HG02885 (cell line): ENCODE results near the gene TRIP10.
"Not testable (repeated sequence)": the region's sequence is repeated elsewhere in the genome, so short reads cannot be mapped to it uniquely, and the experiment has no call there.

Experiments used
- ATAC-seq: cut with Tn5 transposase; IDR thresholded peaks from one replicate; pipeline ENCODE4 v1.9.1; 2021; ENCODE audit warnings: mild to moderate bottlenecking; ENCODE audit not compliant: unreplicated experiment, poor library complexity

The TRIP10 gene, protein sequence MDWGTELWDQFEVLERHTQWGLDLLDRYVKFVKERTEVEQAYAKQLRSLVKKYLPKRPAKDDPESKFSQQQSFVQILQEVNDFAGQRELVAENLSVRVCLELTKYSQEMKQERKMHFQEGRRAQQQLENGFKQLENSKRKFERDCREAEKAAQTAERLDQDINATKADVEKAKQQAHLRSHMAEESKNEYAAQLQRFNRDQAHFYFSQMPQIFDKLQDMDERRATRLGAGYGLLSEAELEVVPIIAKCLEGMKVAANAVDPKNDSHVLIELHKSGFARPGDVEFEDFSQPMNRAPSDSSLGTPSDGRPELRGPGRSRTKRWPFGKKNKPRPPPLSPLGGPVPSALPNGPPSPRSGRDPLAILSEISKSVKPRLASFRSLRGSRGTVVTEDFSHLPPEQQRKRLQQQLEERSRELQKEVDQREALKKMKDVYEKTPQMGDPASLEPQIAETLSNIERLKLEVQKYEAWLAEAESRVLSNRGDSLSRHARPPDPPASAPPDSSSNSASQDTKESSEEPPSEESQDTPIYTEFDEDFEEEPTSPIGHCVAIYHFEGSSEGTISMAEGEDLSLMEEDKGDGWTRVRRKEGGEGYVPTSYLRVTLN

DNA sequence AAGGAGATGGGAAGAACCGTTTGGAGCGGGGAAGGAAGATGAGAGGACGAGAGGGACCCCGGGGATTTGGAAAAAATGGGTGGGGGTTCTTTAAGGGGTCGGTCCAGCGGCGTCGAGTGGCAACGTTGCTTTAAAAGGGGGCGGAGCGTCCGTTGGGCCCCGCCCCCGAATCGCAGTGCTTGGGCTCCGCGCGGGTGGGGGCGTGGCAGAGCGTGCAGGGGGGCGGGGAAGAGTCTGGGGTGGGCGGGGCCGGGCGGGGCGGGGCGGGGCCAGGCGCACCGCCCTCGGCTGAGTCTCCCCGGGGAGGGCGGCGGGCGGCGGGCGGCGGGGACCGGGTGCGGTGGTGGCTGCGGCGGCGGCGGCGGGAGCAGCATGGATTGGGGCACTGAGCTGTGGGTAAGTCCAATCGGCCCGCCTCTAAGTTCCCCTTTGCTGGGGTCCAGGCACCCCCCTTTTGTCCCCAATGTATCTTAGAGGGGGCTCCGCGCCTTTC, at the start of gene TRIP10:
TRIP10 (plus strand) TSS at position 291 of the 493 bp plus-strand sequence; CDS start at position 373, 82 bp downstream.
- ATAC-seq: no peak

GRCh38 chr19:6690160-6690885, 49.2 kb upstream of the TRIP10 start:
- ATAC-seq: no peak

DNA sequence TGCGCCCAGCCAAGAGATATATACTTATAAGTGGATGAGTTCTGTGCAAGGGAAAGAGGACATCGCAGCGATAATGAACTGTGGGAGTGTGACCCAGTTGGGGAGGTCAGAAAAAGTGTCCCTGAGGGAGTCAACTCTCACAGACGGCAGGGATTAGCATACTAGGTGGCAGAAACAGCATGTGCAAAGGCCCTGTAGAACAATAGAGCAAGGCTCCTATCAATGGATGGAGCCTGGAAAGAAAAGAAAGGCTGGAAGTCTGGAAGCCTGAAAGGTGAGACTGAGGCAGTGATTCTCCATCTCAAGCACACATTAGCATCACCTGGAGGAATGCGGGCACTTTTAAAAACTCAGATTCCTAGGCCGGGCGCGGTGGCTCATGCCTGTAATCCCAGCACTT, 48.1 kb upstream of the TRIP10 start:
- ATAC-seq: no peak

- ATAC-seq: no peak
These were observed 47.5 kb upstream of the TRIP10 start for GRCh38 chr19:6692027-6692426.

DNA sequence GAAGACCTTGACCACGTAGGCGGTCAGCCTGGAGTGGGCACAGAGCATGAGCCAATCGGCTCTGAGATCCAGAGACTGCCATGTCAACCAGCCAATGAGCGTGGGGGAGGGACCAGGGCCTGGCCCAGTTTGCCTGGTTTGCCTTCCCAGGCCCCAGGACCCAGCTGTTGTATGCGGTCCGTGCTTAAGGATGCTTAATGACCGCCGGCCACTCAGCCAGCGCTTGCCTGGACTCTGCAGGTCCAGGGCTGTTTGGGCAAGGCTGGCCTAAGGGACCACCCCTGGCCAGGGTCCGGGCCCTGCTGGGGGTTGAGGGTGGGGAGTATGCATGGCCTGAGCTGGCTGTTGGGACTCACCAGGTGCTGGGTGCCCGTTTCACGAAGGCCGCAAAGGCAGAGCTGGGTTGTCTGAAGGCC, 46.4 kb upstream of the TRIP10 start:
- no peak for ATAC-seq

- no peak for ATAC-seq
These were observed 45.8 kb upstream of the TRIP10 start for GRCh38 chr19:6693681-6694080.

DNA sequence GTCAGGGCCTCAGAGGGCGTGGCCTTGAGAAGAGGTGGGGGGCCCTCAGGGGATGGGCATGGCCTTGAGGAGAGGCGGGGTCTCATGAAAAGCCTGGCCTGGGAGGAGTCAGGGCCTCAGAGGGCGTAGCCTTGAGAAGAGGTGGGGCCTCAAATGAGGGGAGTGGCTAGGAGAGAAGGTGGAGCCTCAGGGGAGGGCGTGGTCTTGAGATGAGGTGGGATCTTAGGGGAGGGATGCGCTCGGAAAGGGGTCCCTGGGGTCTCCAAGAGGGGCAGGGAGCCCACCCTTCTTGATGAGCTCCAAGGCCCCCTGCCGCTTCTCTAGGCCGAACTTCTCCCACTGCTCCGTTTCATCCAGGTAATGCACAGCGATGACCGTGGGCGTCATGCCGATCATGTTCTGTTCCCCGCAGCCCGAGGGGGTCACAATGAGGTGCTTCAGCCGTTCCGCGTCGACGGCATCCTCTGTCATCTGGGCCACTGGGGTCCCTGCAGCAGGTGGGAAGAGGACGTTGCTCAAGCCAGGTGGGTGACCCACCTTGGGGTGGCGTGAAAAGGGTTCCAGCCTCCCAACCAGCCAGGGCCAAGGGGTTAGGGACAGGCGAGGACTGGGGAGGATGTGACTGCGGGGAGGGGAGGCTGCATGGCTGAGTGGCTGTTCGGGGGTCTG, 45.2 kb upstream of the TRIP10 start:
- ATAC-seq: no peak

DNA sequence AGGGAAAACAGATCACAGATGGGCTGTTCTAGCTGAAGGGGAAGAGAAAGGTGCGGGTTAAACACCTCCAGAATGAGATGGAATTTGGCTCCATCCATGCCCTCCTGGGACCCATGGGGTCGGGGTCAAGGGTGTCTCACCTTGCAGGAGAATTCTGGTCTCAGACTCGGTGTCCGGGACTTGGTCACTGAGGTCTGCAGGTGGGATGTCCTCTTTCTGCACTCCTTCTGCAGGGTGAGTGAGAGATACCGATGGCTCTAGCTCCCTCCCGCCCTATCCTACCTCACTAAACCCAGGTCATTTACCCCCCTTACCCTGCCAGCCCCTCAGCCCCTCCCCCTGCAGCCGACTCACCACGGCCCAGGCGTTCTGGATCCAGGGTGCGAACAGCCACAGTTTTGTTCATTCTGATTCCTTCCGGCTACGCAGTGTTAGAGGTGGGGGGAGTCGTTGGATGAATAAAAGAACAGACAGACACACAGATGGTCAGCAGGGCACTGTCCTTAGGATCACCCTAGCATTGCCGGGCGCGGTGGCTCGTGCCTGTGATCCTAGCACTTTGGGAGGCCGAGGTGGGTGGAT, 43.1 kb upstream of the TRIP10 start:
- ATAC-seq: no peak

DNA sequence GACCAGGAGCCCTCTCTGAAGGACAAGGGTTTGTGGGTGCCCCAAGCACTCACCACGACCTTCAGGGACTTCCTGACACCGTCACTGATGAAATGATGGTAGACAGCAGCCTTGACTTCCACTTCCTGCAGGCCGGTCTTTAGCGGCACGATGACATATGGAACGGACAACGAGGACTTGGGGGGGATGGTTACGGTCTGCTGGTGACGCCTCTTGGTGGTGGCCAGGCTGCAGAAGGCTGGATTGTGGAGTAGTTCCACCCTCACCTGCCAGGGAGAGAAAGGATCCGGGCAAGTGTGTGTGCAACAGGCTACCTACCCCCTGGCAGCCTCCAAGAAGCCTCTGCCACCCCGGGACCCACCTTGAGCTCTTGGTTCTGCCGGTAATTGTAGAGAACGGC, 42.2 kb upstream of the TRIP10 start:
- ATAC-seq: no peak

DNA sequence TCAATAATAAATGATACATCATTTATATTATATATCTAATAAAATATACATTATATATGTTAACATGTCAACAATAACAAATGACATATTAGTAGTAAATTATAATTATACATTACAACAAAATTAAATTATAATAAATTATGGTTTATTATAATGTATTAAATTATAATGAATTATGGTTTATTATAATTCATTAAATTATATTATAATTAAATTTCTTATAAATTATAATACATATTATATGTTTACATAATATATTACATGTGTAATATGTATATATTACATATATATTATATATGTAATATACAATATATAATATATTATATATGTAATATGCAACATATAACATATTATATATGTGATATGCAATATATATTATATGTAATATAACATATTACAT, 39.5 kb upstream of the TRIP10 start:
- ATAC-seq: no peak

DNA sequence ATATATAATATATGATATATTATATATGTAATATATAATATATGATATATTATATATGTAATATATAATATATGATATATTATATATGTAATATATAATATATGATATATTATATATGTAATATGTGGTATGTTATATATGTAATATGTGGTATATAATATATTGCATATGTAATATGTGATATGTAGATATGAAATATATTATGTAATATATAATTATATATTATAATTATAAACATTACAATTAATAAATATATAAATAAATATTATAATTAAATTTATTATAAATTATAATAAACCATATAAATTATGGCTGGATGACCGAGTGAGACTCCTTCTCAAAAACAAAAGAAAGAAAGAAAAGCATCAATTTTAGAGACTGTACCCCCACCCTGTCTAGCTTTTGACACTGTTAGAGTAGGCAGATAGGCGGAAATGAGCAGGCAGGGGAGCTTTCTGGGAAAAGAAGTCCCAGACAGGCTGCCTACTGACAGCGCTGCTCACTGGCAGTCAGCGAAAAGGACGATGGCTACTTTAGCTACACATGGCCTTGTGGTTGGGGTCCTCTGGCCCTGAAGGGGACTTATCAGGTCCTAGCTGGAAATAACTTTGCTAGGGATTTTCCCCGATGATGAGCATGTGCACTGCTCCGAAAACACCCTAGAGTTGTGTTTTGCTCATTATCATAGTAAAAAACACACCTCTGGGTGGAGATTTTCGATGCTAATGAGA, 38.7 kb upstream of the TRIP10 start:
- no peak for ATAC-seq

DNA sequence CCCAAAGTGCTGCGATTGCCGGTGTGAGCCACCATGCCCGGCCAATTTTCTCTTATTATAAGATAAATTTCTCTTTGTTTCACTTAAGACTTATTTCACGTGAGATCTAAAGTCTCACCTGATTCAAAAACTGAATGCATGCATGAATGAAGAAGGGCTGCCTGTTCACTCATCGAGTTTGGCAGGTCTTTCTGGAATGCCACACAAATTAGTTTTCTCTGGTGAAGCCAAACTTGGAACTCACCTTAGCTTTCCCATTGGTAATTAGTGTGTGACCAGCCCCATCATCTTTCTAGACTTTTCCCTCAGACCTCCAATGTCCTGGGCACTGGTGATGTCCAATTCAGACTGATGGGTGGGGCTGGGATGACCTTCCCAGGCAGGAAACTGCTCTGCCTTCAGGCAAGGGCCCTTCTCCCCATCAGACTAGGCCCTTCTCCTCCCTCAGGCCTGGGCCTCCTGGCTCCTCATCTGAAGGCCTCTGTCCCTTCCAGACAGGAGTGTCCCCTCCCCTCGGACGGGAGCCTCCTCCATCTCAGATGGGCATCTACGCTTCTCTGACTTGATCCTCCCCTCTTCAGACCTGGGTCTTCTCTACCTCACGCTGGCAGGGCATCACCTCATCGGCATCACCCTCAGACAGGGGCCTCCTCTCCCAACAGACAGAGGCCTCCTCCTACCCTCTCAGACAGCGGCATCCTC, 33.4 kb upstream of the TRIP10 start:
- ATAC-seq: no peak

DNA sequence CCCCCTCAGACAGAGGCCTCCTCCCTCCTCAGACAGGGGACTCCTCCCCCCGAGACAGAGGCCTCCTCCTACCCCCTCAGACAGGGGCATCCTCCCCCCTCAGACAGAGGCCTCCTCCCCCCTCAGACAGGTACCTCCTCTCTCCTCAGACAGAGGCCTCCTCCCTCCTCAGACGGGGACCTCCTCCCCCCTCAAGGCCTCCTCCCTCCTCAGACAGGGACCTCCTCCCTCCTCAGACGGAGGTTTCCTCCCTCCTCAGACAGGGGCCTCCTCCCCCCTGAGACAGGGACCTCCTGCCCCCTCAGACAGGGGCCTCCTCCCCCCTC, 32.9 kb upstream of the TRIP10 start:
- no peak for ATAC-seq

- ATAC-seq: no peak
These were observed 32.3 kb upstream of the TRIP10 start for GRCh38 chr19:6707011-6707657.

DNA sequence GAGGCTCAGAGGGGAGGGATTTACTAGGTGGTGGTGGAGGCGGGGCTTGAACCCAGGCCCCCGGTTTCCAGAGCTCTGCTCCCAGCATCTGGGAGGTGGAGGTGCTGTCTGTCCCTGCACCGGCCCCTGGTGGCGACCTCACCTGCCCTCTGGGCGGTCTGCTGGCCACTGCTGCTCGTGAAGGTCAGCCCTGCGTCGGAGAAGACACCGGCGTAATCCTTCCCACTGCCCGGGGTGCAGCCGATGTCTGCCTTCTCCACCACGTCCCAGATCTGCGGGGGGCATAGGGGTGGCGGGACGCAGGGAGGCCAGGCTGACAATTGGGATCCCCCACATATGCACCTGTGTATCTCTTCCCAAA, 31.8 kb upstream of the TRIP10 start:
- no peak for ATAC-seq

- ATAC-seq: no peak
These were observed 31.1 kb upstream of the TRIP10 start for GRCh38 chr19:6708346-6708745.

DNA sequence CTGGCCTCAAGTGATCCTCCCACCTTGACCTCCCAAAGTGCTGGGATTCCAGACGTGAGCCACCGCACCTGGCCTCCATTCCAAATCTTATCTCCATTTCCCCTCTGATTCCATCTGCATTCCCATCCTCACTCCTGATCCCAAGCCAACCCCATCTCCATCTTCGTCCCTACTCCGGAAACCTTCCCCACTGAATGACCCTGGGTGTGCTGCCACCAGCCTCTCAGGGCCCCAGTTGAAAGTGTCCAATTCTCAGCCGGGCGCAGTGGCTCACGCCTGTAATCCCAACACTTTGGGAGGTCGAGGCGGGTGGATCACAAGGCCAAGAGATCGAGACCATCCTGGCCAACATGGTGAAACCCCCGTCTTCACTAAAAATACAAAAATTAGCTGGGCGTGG, 30.6 kb upstream of the TRIP10 start:
- ATAC-seq: not testable (repeated sequence)

DNA sequence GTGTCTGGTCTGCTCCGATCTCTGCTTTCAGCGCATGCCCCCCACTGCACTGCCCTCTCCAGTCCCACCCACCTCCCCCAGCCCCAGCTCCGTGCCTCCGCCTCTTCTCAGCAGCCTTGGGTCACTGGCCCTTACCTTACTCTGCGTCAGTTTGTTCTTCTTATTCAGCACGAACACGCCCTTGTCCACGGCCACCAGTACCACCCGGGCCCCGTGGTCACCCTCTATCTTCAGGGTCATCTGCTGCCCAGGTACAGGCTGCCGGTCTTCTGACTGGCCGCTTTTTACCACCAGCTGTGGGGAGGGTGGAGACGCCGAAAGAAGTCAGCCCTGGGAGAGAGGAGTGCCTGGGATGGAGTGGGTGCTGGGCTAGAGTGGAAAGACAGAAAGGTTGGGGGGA, 29.9 kb upstream of the TRIP10 start:
- ATAC-seq: no peak
